Astrocyte (in vitro differentiated cells and primary cell): ENCODE results near the gene FAM149B1. TPM values are rescaled to one million over a fixed set of nuclear protein-coding genes. Genes with fewer than 3 reads are reported as not detected.
A peak's percentile ranks its signal among the peaks of the same experiment; 100 is the strongest.

Experiments
- DNase-seq: peaks from one replicate; pipeline ENCODE4 v3.0.0-alpha.2; 2010; ENCODE audit warnings: low read depth
- FAIRE-seq: peaks from 2 replicates; lab custom pipeline; 2011; peaks lifted over from hg19 to GRCh38; lab: Jason Lieb, UNC
- H2AFZ ChIP-seq: 2 replicates; pipeline ENCODE4 v1.6.0; 2012; ENCODE audit warnings: low read depth, low read length, inconsistent platforms
- H3K27ac ChIP-seq: 2 replicates; pipeline ENCODE4 v1.5.1; 2011; ENCODE audit warnings: low read depth, low read length, inconsistent platforms
- H3K27me3 ChIP-seq: 2 replicates; pipeline ENCODE4 v1.6.0; 2011; ENCODE audit warnings: low read length, inconsistent platforms; ENCODE audit not compliant: insufficient read depth
- H3K36me3 ChIP-seq: 2 replicates; pipeline ENCODE4 v1.5.1; 2011; ENCODE audit warnings: low read length, inconsistent platforms; ENCODE audit not compliant: insufficient read depth
- H3K4me1 ChIP-seq: 2 replicates; pipeline ENCODE4 v1.5.1; 2011; ENCODE audit warnings: low read length, inconsistent platforms; ENCODE audit not compliant: insufficient read depth
- H3K4me2 ChIP-seq: 2 replicates; pipeline ENCODE4 v1.6.0; 2012; ENCODE audit warnings: low read length, inconsistent platforms
- H3K4me3 ChIP-seq: 2 replicates; pipeline ENCODE4 v1.5.1; 2011; ENCODE audit warnings: low read depth, mild to moderate bottlenecking, low read length, inconsistent platforms; ENCODE audit not compliant: insufficient read depth
- H3K79me2 ChIP-seq: 2 replicates; pipeline ENCODE4 v1.6.0; 2012; ENCODE audit warnings: mild to moderate bottlenecking, low read length, inconsistent platforms; ENCODE audit not compliant: insufficient read depth
- H3K9ac ChIP-seq: 2 replicates; pipeline ENCODE4 v1.6.0; 2012; ENCODE audit warnings: mild to moderate bottlenecking, low read length, inconsistent platforms
- H3K9me3 ChIP-seq: 2 replicates; pipeline ENCODE4 v1.5.1; 2012; ENCODE audit warnings: low read depth, mild to moderate bottlenecking, low read length, inconsistent platforms; ENCODE audit not compliant: insufficient read depth
- H4K20me1 ChIP-seq: 2 replicates; pipeline ENCODE4 v1.6.0; 2012; ENCODE audit warnings: low read length, inconsistent platforms; ENCODE audit not compliant: insufficient read depth
- H3K27ac Mint-ChIP-seq: one replicate; pipeline ENCODE4 v1.8.0; 2021; ENCODE audit warnings: mild to moderate bottlenecking, mixed read lengths; ENCODE audit not compliant: unreplicated experiment
- H3K27me3 Mint-ChIP-seq: one replicate; pipeline ENCODE4 v1.8.0; 2021; ENCODE audit warnings: low read depth, mixed read lengths; ENCODE audit not compliant: unreplicated experiment
- H3K36me3 Mint-ChIP-seq: one replicate; pipeline ENCODE4 v1.8.0; 2021; ENCODE audit warnings: low read depth, mixed read lengths; ENCODE audit not compliant: unreplicated experiment
- H3K4me1 Mint-ChIP-seq: one replicate; pipeline ENCODE4 v1.8.0; 2021; ENCODE audit warnings: low read depth, mixed read lengths; ENCODE audit not compliant: unreplicated experiment
- H3K4me3 Mint-ChIP-seq: one replicate; pipeline ENCODE4 v1.8.0; 2021; ENCODE audit warnings: mild to moderate bottlenecking, moderate library complexity, mixed read lengths; ENCODE audit not compliant: unreplicated experiment
- H3K9me3 Mint-ChIP-seq: one replicate; pipeline ENCODE4 v1.8.0; 2021; ENCODE audit warnings: mild to moderate bottlenecking, mixed read lengths; ENCODE audit not compliant: unreplicated experiment
- CTCF ChIP-seq: IDR thresholded peaks from 2 replicates; pipeline ENCODE4 v1.5.1; 2011; ENCODE audit warnings: low read depth, mild to moderate bottlenecking, inconsistent platforms, low read length, moderate library complexity; ENCODE audit not compliant: insufficient read depth
- EZH2 ChIP-seq: IDR thresholded peaks from 2 replicates; pipeline ENCODE4 v1.6.1; 2012; ENCODE audit warnings: mild to moderate bottlenecking, low read length, inconsistent platforms; ENCODE audit not compliant: insufficient read depth
- total RNA-seq: library from RNA; stranded (reverse); gene quantifications from 2 replicates; pipeline ENCODE4 v1.2.1, GENCODE V29; 2021

The FAM149B1 gene
- total RNA-seq, 1 donor from 2014 or later = 14.0 TPM

- Histone ChIP-seq H3K79me2 (no peaks in the 10 kb centered on the region), H2AFZ (no peak overlapping the region), H4K20me1 (no peaks in the 10 kb centered on the region), H3K36me3 (no peaks in the 10 kb centered on the region), H3K4me3 (no peak overlapping the region), H3K4me1 (peaks cover 3% of the 10 kb centered on the region), H3K9me3 (no peaks in the 10 kb centered on the region), H3K27me3 (no peaks in the 10 kb centered on the region), H3K9ac (no peak overlapping the region), H3K27ac (no peak overlapping the region), H3K4me2 (no peak overlapping the region)
- Mint-ChIP-seq H3K4me3 (no peak overlapping the region), H3K27ac (peak overlapping the region; percentile 54), H3K4me1 (peaks cover 14% of the 10 kb centered on the region), H3K36me3 (no peaks in the 10 kb centered on the region), H3K9me3 (peaks cover 8% of the 10 kb centered on the region), H3K27me3 (no peaks in the 10 kb centered on the region)
- DNase-seq (no peak), FAIRE-seq (no peak)
- no peak for TF ChIP-seq EZH2
- no peak for TF ChIP-seq CTCF
Measured at GRCh38 chr10:73262880-73263555, 95.1 kb downstream of the FAM149B1 start.

GRCh38 chr10:73263693-73264347 is 95.9 kb downstream of the FAM149B1 start:
- H3K9ac ChIP-seq = no peak overlapping the region
- DNase-seq (no peak), FAIRE-seq (no peak)
- no peak overlapping the region for H3K4me2 ChIP-seq
- TF ChIP-seq CTCF (peak; percentile 65), EZH2 (no peak)
- H4K20me1 ChIP-seq = no peaks in the 10 kb centered on the region
- H2AFZ ChIP-seq = no peak overlapping the region
- no peaks in the 10 kb centered on the region for H3K79me2 ChIP-seq
- H3K4me3 ChIP-seq = no peak overlapping the region
- no peaks in the 10 kb centered on the region for H3K27me3 Mint-ChIP-seq
- H3K4me1 ChIP-seq = peaks cover 3% of the 10 kb centered on the region
- no peaks in the 10 kb centered on the region for H3K36me3 Mint-ChIP-seq
- H3K9me3 ChIP-seq = no peaks in the 10 kb centered on the region
- H3K4me3 Mint-ChIP-seq = peak overlapping the region; percentile 24
- H3K27ac ChIP-seq = no peak overlapping the region
- no peaks in the 10 kb centered on the region for H3K27me3 ChIP-seq
- peaks cover 8% of the 10 kb centered on the region for H3K9me3 Mint-ChIP-seq
- H3K36me3 ChIP-seq = no peaks in the 10 kb centered on the region
- H3K27ac Mint-ChIP-seq = peak overlapping the region; percentile 54
- peaks cover 14% of the 10 kb centered on the region for H3K4me1 Mint-ChIP-seq

GRCh38 chr10:73264423-73264822 is 96.5 kb downstream of the FAM149B1 start:
- Histone ChIP-seq H3K9ac (no peak overlapping the region), H3K27ac (no peak overlapping the region), H3K4me1 (peaks cover 3% of the 10 kb centered on the region), H3K36me3 (no peaks in the 10 kb centered on the region), H3K79me2 (no peaks in the 10 kb centered on the region), H4K20me1 (no peaks in the 10 kb centered on the region), H2AFZ (no peak overlapping the region), H3K9me3 (no peaks in the 10 kb centered on the region), H3K4me2 (no peak overlapping the region), H3K27me3 (no peaks in the 10 kb centered on the region), H3K4me3 (no peak overlapping the region)
- DNase-seq = no peak
- no peak for FAIRE-seq
- Mint-ChIP-seq H3K36me3 (no peaks in the 10 kb centered on the region), H3K27ac (no peak overlapping the region), H3K4me3 (no peak overlapping the region), H3K27me3 (peaks cover 3% of the 10 kb centered on the region), H3K4me1 (peaks cover 14% of the 10 kb centered on the region), H3K9me3 (peaks cover 2% of the 10 kb centered on the region)
- TF ChIP-seq CTCF (no peak), EZH2 (no peak)
